Ovary (tissue), 3 donors: ENCODE measurements around the gene GOLT1A.

ENCODE experiments used
- CTCF ChIP-seq, 3 donors: fragments of 450-650 bp in 2 of 3; fragments of 200-600 bp in 1 of 3; IDR thresholded peaks; one replicate each; pipeline versions ENCODE4 v1.5.1 to v1.8.0; 2016 to 2022; ENCODE audit warnings: antibody characterized with exemption in 3 of 3, mild to moderate bottlenecking in 1 of 3
- EP300 ChIP-seq: sonication (generic); formaldehyde crosslinking; IDR thresholded peaks from one replicate; pipeline ENCODE4 v1.6.1; 2017; ENCODE audit warnings: antibody characterized with exemption
- POLR2A ChIP-seq: fragments of 450-650 bp; IDR thresholded peaks from one replicate; pipeline ENCODE4 v1.6.1; 2017; ENCODE audit warnings: antibody characterized with exemption, mild to moderate bottlenecking, moderate library complexity
- donor health status: DM: no; HTN: no; CAD: no.

- TF ChIP-seq CTCF (IDR thresholded peaks at IDR 0.05) (no peak), POLR2A (no peak), EP300 (no peak)
Observed at GRCh38 chr1:204192046-204192445, 21.7 kb downstream of the GOLT1A start.
